Measurements from ENCODE around the gene CNTD1. TPM values are rescaled to one million over a fixed set of nuclear protein-coding genes. Genes with fewer than 3 reads are reported as not detected.

The CNTD1 gene
- polyA plus RNA-seq, 3 donors, result 1.6 to 2.0 (median 1.7) TPM

Other genes with a start within 250 kb of the CNTD1 start
- gene HSD17B1, start 245.9 kb upstream of the CNTD1 start, polyA plus RNA-seq (ENCODE audit: insufficient read length in 3 of 3), result 1 to 10 TPM; 3.0 to 4.1 (median 3.6) TPM
- gene COASY, start 236.7 kb upstream of the CNTD1 start, polyA plus RNA-seq (ENCODE audit: insufficient read length in 3 of 3), result 10 to 100 TPM; 54.0 to 58.4 (median 54.8) TPM
- gene MLX, start 231.8 kb upstream of the CNTD1 start, polyA plus RNA-seq (ENCODE audit: insufficient read length in 3 of 3), result 10 to 100 TPM; 33.9 to 35.7 (median 34.7) TPM
- 10 to 100 TPM; 16.3 to 21.5 (median 19.0) TPM for gene PSMC3IP, start 221.1 kb upstream of the CNTD1 start, polyA plus RNA-seq (ENCODE audit: insufficient read length in 3 of 3)
- 10 to 100 TPM; 43.1 to 44.1 (median 43.3) TPM for gene RETREG3, start 189.5 kb upstream of the CNTD1 start, polyA plus RNA-seq (ENCODE audit: insufficient read length in 3 of 3)
- gene TUBG1, start 189.2 kb upstream of the CNTD1 start, polyA plus RNA-seq (ENCODE audit: insufficient read length in 3 of 3), result 10 to 100 TPM; 53.5 to 63.6 (median 54.5) TPM
- 10 to 100 TPM; 19.5 to 20.7 (median 20.0) TPM for gene TUBG2, start 139.6 kb upstream of the CNTD1 start, polyA plus RNA-seq (ENCODE audit: insufficient read length in 3 of 3)
- 10 to 100 TPM; 11.0 to 12.7 (median 11.5) TPM for gene PLEKHH3, start 121.9 kb upstream of the CNTD1 start, polyA plus RNA-seq (ENCODE audit: insufficient read length in 3 of 3)
- gene CCR10, start 117.0 kb upstream of the CNTD1 start, polyA plus RNA-seq (ENCODE audit: insufficient read length in 3 of 3), result 1 to 10 TPM in 2 of 3 donors, under 1 TPM in 1; 0.87 to 1.1 (median 1.0) TPM
- gene CNTNAP1, start 116.3 kb upstream of the CNTD1 start, polyA plus RNA-seq (ENCODE audit: insufficient read length in 3 of 3), result 1 to 10 TPM; 6.4 to 7.1 (median 7.0) TPM
- 10 to 100 TPM; 37.3 to 44.1 (median 40.8) TPM for gene EZH1, start 53.8 kb upstream of the CNTD1 start, polyA plus RNA-seq (ENCODE audit: insufficient read length in 3 of 3)
- 10 to 100 TPM; 87.3 to 96.7 (median 92.2) TPM for gene RAMP2, start 37.6 kb upstream of the CNTD1 start, polyA plus RNA-seq (ENCODE audit: insufficient read length in 3 of 3)
- 100 to 1,000 TPM in 1 of 3 donors, 10 to 100 TPM in 2; 95.3 to 105 (median 97.8) TPM for gene VPS25, start 25.4 kb upstream of the CNTD1 start, polyA plus RNA-seq (ENCODE audit: insufficient read length in 3 of 3)
- gene WNK4, start 18.3 kb upstream of the CNTD1 start, polyA plus RNA-seq (ENCODE audit: insufficient read length in 3 of 3), result 10 to 100 TPM in 2 of 3 donors, 1 to 10 TPM in 1; 8.7 to 11.2 (median 11.0) TPM
- 100 to 1,000 TPM; 162 to 191 (median 178) TPM for gene COA3, start 157 bp upstream of the CNTD1 start, polyA plus RNA-seq (ENCODE audit: insufficient read length in 3 of 3)
- gene BECN1, start 25.4 kb downstream of the CNTD1 start, polyA plus RNA-seq (ENCODE audit: insufficient read length in 3 of 3), result 10 to 100 TPM; 74.8 to 80.9 (median 78.8) TPM
- gene PSME3, start 34.5 kb downstream of the CNTD1 start, polyA plus RNA-seq (ENCODE audit: insufficient read length in 3 of 3), result 100 to 1,000 TPM; 109 to 116 (median 114) TPM
- under 1 TPM; 0.74 to 0.82 (median 0.80) TPM for gene AOC2, start 45.7 kb downstream of the CNTD1 start, polyA plus RNA-seq (ENCODE audit: insufficient read length in 3 of 3)
- gene AOC3, start 52.3 kb downstream of the CNTD1 start, polyA plus RNA-seq (ENCODE audit: insufficient read length in 3 of 3), result 1 to 10 TPM; 4.8 to 6.2 (median 5.3) TPM
- 1 to 10 TPM; 4.3 to 7.0 (median 6.5) TPM for gene G6PC1, start 101.9 kb downstream of the CNTD1 start, polyA plus RNA-seq (ENCODE audit: insufficient read length in 3 of 3)
- 10 to 100 TPM; 53.2 to 55.5 (median 54.0) TPM for gene AARSD1, start 165.6 kb downstream of the CNTD1 start, polyA plus RNA-seq (ENCODE audit: insufficient read length in 3 of 3)
- 1 to 10 TPM; 1.8 to 2.3 (median 1.9) TPM for gene PTGES3L, start 181.2 kb downstream of the CNTD1 start, polyA plus RNA-seq (ENCODE audit: insufficient read length in 3 of 3)
- 10 to 100 TPM; 15.9 to 16.6 (median 16.5) TPM for gene RUNDC1, start 181.7 kb downstream of the CNTD1 start, polyA plus RNA-seq (ENCODE audit: insufficient read length in 3 of 3)
- gene RPL27, start 199.6 kb downstream of the CNTD1 start, polyA plus RNA-seq (ENCODE audit: insufficient read length in 3 of 3), result 1,000 to 10,000 TPM; 1,375 to 1,510 (median 1,475) TPM
- 10 to 100 TPM in 2 of 3 donors, 1 to 10 TPM in 1; 9.2 to 12.7 (median 10.5) TPM for gene IFI35, start 207.9 kb downstream of the CNTD1 start, polyA plus RNA-seq (ENCODE audit: insufficient read length in 3 of 3)
- gene VAT1, start 223.5 kb downstream of the CNTD1 start, polyA plus RNA-seq (ENCODE audit: insufficient read length in 3 of 3), result 100 to 1,000 TPM; 125 to 133 (median 133) TPM
- gene RND2, start 226.4 kb downstream of the CNTD1 start, polyA plus RNA-seq (ENCODE audit: insufficient read length in 3 of 3), result 1 to 10 TPM; 3.1 to 4.0 (median 3.5) TPM

Measured in right renal cortex interstitium (tissue), 3 donors.